D721Med (cell line): Measurements from ENCODE around the gene THSD4.

Experiments used
- DNase-seq: peaks from one replicate; pipeline ENCODE4 v3.0.0; 2011; ENCODE audit warnings: low spot score; ENCODE audit not compliant: insufficient read length
- FAIRE-seq: peaks from 2 replicates; lab custom pipeline; 2011; peaks lifted over from hg19 to GRCh38; lab: Jason Lieb, UNC
- TF ChIP-seq, protein P1 (sequence below): IDR thresholded peaks from 2 replicates; pipeline ENCODE4 v1.5.1; 2012; ENCODE audit warnings: mild to moderate bottlenecking, control low read depth; ENCODE audit not compliant: insufficient read depth; ENCODE audit errors: missing control alignments

Gene THSD4

GRCh38 chr15:71128939-71129562, 13.8 kb downstream of the THSD4 start:
- FAIRE-seq (no peak), DNase-seq (no peak)
- TF ChIP-seq, protein P1, sequence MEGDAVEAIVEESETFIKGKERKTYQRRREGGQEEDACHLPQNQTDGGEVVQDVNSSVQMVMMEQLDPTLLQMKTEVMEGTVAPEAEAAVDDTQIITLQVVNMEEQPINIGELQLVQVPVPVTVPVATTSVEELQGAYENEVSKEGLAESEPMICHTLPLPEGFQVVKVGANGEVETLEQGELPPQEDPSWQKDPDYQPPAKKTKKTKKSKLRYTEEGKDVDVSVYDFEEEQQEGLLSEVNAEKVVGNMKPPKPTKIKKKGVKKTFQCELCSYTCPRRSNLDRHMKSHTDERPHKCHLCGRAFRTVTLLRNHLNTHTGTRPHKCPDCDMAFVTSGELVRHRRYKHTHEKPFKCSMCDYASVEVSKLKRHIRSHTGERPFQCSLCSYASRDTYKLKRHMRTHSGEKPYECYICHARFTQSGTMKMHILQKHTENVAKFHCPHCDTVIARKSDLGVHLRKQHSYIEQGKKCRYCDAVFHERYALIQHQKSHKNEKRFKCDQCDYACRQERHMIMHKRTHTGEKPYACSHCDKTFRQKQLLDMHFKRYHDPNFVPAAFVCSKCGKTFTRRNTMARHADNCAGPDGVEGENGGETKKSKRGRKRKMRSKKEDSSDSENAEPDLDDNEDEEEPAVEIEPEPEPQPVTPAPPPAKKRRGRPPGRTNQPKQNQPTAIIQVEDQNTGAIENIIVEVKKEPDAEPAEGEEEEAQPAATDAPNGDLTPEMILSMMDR: no peak

GRCh38 chr15:71129669-71130068, 14.4 kb downstream of the THSD4 start:
- no peak for DNase-seq
- TF ChIP-seq, protein P1: no peak
- FAIRE-seq: no peak

DNA sequence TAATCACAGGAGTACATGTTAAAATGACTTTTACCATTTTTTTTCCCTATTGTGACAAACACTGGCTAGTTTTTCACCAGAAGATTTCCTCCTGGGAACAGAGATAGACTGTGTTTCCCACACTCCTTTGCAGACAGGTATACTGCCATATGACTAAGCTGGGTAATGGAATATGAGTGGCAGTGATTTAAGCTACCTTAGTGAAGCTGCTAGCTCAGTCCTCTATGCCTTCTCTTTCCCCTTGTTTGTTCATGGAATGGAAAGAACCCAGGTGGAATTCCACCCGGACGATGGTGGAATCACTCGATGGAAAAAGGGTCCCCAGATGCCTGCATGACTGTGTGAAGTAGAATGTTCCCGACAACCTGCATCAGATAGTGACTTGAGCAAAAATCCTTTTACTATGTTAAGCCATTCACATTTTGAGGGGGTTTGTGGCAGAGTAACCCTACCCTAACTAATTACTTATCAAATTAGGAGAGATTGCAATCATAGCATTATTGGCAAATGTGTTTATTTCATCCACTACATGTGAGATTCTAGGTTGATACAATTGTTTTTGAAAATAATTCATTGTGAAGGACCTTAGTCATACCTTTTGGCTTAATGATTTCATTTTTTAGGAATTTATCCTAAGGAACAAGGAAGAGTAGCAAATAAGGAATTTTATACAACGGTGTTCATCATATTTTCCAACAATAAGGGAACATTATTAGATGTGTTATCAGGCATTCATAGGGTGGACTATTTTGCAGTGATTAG, 16.5 kb downstream of the THSD4 start:
- TF ChIP-seq, protein P1: no peak
- no peak for DNase-seq
- FAIRE-seq: no peak

DNA sequence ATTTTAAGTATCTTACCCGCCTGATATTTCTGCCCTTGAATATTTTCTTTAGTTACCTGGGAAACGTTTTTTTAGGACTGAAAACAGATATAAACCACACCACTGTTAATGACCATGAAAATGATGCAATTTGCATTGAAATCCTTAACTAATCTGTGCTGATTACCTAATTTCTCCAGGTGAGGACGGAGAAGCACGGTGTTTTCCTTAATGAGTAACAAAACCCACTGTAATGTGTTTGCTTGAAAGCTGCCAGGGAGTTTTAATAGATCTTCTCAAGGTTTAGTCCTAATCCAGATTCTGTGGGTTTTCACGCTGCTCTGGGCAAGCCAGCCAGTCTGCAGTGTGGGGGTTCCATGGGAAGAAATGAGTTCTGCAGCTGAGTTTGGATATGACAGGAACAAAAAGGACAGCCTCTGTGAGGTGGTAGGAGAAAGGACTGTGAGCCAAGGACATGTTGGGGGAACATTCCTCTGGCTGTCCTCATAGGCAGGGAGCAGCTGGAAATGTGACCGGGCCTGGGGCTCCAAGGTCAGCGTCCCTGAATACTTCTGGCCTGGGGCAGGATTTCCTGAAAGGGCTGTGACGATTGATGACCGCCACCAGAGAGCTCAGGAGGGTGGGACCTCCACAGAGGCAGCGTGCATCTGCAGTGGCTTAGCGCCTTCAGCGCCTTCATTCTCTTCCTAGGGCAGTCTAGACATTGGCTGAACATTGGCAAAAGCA, 18.6 kb downstream of the THSD4 start:
- TF ChIP-seq, protein P1: no peak
- DNase-seq (no peak), FAIRE-seq (no peak)

GRCh38 chr15:71136159-71136783, 21.0 kb downstream of the THSD4 start:
- FAIRE-seq (no peak), DNase-seq (no peak)
- TF ChIP-seq, protein P1: no peak

DNA sequence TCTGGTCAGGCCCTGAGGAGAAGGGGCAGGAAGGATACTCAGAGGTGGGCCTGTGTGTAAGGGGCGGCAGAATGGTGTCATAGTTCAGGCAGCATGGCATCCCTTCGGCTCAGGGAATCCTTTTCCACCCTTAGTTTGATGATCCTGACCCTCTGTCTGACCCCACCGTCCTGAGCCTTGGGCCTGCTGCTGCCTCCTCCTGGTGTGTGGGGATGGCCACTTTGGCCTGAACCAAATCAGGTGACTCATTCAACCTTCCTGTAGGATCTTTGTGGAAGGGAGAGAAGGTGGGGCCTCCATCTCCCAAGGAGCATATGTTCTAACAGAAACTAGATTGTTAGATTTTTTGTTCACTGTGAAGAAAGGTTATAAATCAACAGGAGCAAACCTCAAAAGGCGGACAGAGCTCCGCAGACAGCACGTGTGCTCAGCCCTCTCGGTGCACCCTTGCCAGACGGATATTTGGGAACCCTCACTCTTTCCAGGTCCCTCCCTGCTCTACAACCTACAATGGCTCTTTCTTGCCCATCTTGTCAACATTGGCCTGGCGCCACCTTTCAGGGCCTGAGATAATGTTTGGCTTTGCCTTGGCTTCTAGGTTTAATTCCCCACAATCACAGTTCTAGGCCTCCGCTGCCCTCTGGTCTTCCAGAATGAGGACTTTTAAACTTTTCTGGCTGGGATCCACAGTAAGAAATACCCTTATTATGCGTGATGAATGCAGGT, 21.7 kb downstream of the THSD4 start:
- TF ChIP-seq, protein P1: no peak
- DNase-seq: no peak
- no peak for FAIRE-seq
